NCI-H82 treated with DMSO at 0.1 percent for 48 hours (cell line): ENCODE measurements around the gene PPP1R3D.
A peak's percentile ranks its signal among the peaks of the same experiment; 100 is the strongest.
"Not testable (repeated sequence)": the region's sequence is repeated elsewhere in the genome, so short reads cannot be mapped to it uniquely, and the experiment has no call there.

Experiments used
- DNase-seq: peaks from one replicate; lab custom pipeline; 2025; ENCODE audit not compliant: unreplicated experiment; lab: John Stamatoyannopoulos, UW

Gene PPP1R3D

GRCh38 chr20:59940129-59940955, at the start of gene PPP1R3D, which contains the start of gene FAM217B:
Gene PPP1R3D, minus strand, starts transcription at chr20:59940305. Its CDS starts 374 bp downstream, at chr20:59939931.
Gene FAM217B, plus strand, starts transcription at chr20:59940389. Its CDS starts 3,555 bp downstream, at chr20:59943944.
- peak; percentile 82 for DNase-seq

- no peak for DNase-seq
Observed at GRCh38 chr20:59988141-59988540, 48.0 kb upstream of the PPP1R3D start.

GRCh38 chr20:59987135-59987534, 47.0 kb upstream of the PPP1R3D start:
- peak; percentile 4 for DNase-seq

GRCh38 chr20:59985864-59986263, 45.8 kb upstream of the PPP1R3D start:
- no peak for DNase-seq

GRCh38 chr20:59985164-59985563, 45.1 kb upstream of the PPP1R3D start:
- no peak for DNase-seq

GRCh38 chr20:59984541-59984940, 44.4 kb upstream of the PPP1R3D start:
- DNase-seq, result no peak

GRCh38 chr20:59983076-59983475, 43.0 kb upstream of the PPP1R3D start:
- DNase-seq, result no peak

- DNase-seq, result no peak
Observed at GRCh38 chr20:59977086-59977485, 37.0 kb upstream of the PPP1R3D start.

GRCh38 chr20:59976156-59976782, 36.2 kb upstream of the PPP1R3D start:
- no peak for DNase-seq

- no peak for DNase-seq
Observed at GRCh38 chr20:59972037-59972801, 32.1 kb upstream of the PPP1R3D start.

GRCh38 chr20:59971428-59971827, 31.3 kb upstream of the PPP1R3D start:
- no peak for DNase-seq

- no peak for DNase-seq
Observed at GRCh38 chr20:59966428-59966827, 26.3 kb upstream of the PPP1R3D start.

- DNase-seq, result no peak
Observed at GRCh38 chr20:59962155-59962554, 22.1 kb upstream of the PPP1R3D start.

GRCh38 chr20:59961423-59961822, 21.3 kb upstream of the PPP1R3D start:
- no peak for DNase-seq

GRCh38 chr20:59958626-59959025, 18.5 kb upstream of the PPP1R3D start:
- no peak for DNase-seq

- DNase-seq, result no peak
Observed at GRCh38 chr20:59958123-59958522, 18.0 kb upstream of the PPP1R3D start, which contains the start of gene CDH26. Gene CDH26, plus strand, starts transcription at chr20:59958423. Its CDS starts 304 bp downstream, at chr20:59958727.

- DNase-seq, result not testable (repeated sequence)
Observed at GRCh38 chr20:59957568-59957967, 17.5 kb upstream of the PPP1R3D start.

GRCh38 chr20:59955131-59955796, 15.2 kb upstream of the PPP1R3D start:
- peak; percentile 54 for DNase-seq

GRCh38 chr20:59954718-59955117, 14.6 kb upstream of the PPP1R3D start:
- DNase-seq, result no peak

GRCh38 chr20:59949911-59950310, 9.8 kb upstream of the PPP1R3D start:
- no peak for DNase-seq
